Measurements from ENCODE around the gene LIPG.

The LIPG gene

GRCh38 chr18:49612515-49613033 is 50.7 kb downstream of the LIPG start:
- DNase-seq (ENCODE audit: low spot score), result no peak

DNA sequence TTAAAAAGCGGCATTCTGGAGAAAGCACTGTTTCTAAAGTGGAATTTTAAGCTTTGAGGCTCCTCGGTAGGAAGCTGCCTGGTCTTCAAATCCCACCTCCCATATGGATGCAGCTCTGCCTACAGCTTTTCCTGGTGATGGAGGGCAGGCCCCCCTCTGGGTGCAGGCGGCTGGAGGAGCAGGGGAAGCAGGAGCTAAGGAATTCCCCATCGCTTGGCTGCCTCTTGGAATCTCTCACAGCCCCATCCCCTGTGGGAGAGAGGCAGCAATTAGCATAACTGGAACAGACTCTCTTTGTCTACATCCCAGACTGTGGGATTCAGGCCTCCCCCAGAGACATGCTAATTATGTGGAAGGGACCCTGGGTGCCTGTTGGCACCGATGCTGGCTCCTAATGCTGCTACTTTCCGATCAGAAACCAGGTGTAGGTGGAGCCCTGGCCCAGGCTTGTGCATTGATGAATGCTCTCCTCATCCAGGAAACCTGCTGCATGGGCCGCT is 51.3 kb downstream of the LIPG start:
- DNase-seq (ENCODE audit: low spot score), result no peak

GRCh38 chr18:49613641-49614151 is 51.8 kb downstream of the LIPG start:
- no peak for DNase-seq (ENCODE audit: low spot score)

GRCh38 chr18:49616618-49617328 is 54.9 kb downstream of the LIPG start:
- no peak for DNase-seq (ENCODE audit: low spot score)

- no peak for DNase-seq (ENCODE audit: low spot score)
These were observed 55.5 kb downstream of the LIPG start for GRCh38 chr18:49617329-49617695.

DNA sequence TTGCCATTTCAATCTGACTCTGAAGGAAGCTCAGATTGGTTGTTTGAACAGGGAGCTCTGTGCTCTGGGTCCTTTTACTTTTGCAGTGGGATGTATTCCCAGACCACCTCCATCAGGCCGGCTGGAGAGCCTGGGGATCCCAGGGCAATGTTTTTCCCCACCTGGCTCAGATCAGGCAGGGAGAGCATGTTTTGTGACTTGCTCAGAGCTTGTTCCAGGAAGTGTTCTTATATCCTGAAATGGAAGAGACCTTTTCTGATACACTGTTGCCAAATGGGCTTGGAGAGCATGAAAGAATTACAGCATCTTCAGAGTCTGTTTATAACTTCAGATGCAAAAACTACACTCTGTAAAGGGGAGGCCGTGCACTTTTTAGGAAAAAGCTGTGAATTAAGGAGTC is 56.0 kb downstream of the LIPG start:
- DNase-seq (ENCODE audit: low spot score), result no peak

GRCh38 chr18:49618742-49619681 is 57.2 kb downstream of the LIPG start:
- no peak for DNase-seq (ENCODE audit: low spot score)

- no peak for DNase-seq (ENCODE audit: low spot score)
These were observed 57.9 kb downstream of the LIPG start for GRCh38 chr18:49619801-49620200.

DNA sequence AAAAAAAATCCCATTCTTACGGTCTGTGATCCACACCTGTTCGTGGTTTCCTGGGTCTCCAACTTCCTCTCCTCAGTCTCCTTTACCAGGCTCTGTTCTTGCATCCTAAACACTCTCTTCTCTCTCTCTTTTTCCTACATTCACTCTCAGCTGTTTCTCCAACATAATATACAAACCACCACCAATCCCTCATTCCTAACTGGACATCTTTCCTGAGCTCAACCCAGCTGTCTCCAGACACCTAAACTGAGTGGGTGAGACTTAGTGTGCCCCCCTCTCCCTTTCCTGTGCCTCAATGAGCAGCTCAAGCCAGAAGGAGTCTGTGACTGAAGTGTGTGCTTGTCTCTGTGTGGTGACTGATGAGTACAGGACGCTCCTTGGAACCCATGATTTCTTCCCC is 59.4 kb downstream of the LIPG start:
- DNase-seq (ENCODE audit: low spot score), result no peak

GRCh38 chr18:49621717-49622351 is 60.0 kb downstream of the LIPG start:
- no peak for DNase-seq (ENCODE audit: low spot score)

GRCh38 chr18:49623571-49623970 is 61.7 kb downstream of the LIPG start:
- no peak for DNase-seq (ENCODE audit: low spot score)

- DNase-seq (ENCODE audit: low spot score), result no peak
These were observed 63.3 kb downstream of the LIPG start for GRCh38 chr18:49625021-49625691.

DNA sequence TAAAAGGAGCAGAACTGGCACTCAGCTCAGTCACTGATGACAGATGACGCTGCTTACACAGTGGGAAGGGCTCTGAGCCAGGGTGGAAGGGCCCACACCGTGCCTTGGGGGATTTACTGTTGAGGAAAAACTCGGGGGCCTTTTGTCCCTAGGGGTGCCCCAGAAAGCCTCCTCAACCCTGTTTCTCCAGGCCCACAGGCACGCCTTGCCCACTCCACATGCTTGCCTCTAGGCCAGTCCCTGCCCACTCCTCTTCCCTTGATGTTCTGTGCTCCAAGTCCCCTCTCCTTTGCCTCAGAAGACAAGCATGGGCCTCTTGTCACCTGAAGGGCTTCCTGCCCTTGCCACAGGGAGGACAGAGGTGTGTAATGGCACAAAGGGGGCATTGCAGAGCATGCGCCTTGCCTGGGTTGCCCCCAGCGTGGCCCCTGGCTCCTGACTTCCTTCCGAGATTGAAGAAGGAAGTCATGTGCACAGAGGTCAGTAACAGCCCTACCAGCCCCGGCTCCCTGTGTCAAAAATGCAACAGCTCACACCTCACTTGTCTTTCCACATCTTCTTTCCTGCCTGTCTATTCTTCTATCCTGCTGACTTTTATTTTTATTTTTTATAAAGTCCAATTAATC is 65.1 kb downstream of the LIPG start:
- no peak for DNase-seq (ENCODE audit: low spot score)

DNA sequence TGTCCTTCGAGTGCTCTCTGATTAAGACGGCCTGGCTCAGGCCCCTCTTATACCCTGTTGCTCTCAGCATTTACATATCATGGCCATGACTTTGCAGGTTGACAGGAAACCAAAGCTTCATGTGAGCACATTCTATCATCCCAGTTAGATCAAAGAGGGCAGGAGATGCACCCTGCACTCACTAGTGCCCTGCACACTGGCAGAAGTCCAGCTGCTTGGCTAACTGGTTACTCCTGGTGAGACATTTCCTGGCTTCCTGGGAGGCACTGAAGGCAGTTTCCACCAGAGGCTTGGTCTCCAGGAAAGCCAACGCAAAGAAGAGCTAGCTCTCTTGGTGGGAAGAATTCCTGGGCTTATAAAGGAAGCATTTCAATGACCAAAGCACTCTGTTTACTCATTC is 66.3 kb downstream of the LIPG start:
- DNase-seq (ENCODE audit: low spot score), result no peak

DNA sequence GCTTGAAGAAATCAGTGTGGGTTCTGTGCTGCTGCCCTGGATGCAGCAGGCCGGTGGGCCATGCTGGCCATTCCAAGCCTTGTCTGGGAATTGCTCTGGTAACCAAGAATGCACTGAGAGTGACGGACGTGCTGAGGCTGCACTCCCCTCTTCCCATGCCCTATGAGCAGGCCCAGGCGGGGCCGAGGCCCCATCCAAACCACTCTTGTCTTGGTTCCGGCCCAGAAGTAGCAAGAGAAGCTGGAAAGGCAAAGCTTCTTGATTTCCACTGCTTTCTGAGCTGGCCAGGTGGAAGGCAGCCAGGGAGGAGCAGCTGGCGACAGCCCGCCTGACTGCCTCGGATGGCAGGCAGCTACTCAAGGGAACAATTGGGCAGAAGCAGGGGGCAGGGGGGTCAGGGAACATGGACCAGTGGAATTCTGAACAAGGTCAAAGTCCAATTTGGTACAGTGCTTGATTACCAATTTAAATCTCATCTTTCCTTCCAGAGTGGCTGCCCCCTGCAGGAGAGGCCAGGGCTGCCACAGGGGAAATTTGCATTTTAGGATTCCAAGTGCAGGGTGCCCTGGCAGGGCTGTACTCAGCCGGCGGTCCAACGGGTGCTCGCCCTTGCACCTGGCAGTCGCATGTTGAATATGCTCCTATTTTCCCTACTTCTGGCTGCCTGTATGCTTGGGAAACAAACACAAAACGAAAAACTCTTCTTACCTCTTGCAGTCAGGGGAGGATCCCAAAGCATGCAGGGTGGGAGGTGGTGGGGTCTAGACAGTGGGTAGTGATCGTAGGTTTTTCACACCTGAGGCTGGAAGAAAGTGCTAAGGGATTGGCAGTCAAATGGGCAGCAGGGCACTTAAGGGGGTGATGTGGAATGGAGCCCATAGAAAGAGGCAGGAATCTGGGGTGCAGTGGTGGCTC is 67.3 kb downstream of the LIPG start:
- DNase-seq (ENCODE audit: low spot score), result no peak

DNA sequence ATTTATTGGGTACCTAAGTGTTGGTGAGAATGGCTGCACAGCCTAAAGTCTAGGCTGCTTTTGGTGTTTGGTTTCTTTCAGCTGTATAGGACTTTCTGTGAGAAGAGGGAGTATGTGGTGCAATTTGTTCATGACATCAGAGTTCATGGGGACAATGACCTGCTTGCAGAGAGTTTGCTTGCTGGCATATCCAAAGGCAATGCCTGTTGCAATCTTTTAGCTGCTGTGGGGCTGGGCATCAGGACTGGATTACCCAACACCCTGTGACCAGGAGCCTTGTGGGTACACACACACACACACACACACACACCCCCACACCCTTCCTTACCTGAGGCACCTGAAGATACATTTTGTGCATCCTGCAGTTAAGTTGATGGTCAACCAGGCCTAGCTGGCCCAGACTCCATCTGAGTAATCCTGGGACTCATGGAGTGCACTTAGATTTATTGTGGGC is 68.4 kb downstream of the LIPG start:
- no peak for DNase-seq (ENCODE audit: low spot score)

DNA sequence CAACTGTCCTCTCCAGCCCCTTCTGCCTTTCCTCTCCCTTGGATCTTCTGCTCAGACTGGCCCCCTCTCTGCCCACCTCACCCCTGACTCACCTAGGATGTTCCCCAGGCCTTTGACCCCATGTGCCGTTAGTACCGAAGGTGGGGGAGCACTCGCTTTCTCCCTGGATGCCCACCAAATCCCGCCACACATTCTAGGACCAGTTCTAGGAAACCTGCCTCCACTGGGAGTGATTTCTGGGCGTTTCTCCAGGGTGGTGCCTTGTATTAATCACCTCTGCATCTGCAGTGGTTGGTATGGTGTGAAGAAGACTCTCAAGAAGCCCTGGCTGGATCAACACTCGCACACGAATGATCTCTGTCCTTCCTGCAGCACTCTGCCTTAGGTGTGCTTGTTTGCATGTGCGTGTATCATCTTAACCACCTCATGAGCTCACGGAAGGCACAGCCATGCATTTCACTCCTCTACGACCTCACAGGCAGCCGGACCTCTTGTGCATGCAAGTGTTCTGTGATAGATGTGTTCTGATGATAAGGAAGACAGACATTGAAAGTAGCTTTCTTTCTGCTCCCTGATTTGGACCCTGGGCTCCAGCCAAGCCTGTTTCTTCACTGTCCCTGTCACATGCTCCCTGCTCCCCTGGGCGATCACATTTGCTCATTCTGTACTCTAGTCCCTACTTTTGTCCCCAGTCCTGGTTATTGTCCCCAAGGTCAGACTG is 69.4 kb downstream of the LIPG start:
- no peak for DNase-seq (ENCODE audit: low spot score)

DNA sequence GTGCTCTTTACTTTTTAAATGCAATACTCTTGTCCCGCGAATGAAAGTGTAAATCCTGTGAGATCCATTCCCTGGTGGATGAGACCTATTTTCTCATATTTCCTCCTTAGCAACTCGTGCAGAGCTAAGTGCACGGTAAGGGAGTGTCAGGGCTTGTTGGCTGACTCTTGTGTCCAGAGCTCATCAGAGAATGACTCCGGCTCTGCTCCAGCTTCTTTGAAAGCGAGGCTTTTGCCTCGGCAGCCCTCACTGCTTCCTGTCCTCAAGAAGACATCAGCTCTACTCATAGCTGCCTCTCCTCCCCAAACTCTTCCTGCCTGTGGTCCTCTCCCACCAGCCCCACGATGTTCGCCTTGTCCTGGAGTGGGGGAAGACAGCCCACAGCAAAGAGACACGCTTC is 70.7 kb downstream of the LIPG start:
- DNase-seq (ENCODE audit: low spot score), result no peak

DNA sequence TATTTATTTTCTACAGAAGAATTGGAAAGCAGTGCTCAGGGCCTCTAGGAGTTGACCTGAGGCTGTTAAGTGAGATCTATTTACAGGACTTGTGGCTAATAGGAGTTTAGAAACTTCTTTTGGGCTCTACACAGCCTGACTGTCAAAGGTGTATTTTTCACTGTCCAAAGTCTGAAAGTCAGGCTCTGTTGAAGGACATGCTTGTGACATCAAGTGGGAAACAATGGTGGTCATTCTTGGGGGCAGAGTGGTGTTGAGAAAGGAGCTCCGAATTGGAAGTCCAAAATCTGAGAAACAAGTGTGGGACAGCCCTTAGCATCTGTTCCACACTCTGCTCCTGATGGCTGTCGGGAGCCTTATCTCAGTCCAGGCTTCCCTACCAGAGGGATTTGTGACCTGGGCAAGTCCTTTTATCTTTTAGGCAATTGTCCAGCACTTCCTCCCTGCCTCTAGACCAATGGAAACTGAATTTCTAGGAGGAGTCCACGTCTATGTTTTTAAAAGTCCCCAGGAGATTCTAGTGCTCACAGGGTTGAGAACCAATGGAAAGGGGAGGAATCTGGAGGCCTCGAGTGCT is 76.4 kb downstream of the LIPG start:
- no peak for DNase-seq (ENCODE audit: low spot score)

Data from kidney capillary endothelial cell (primary cell).